Progenitor cell of endocrine pancreas (in vitro differentiated cells): ENCODE measurements around the gene GP1BB. TPM values are rescaled to one million over a fixed set of nuclear protein-coding genes. Genes with fewer than 3 reads are reported as not detected.

ENCODE experiments used
- DNase-seq: peaks from one replicate; pipeline ENCODE4 v3.0.0; 2021; ENCODE audit warnings: low spot score; ENCODE audit not compliant: unreplicated experiment
- H3K27ac Mint-ChIP-seq: 2 replicates; pipeline ENCODE4 v1.8.0; 2021; ENCODE audit warnings: mild to moderate bottlenecking, moderate library complexity, mixed read lengths
- H3K27me3 Mint-ChIP-seq: 2 replicates; pipeline ENCODE4 v1.8.0; 2021; ENCODE audit warnings: mixed read lengths
- H3K36me3 Mint-ChIP-seq: 2 replicates; pipeline ENCODE4 v1.8.0; 2022; ENCODE audit warnings: mixed read lengths; ENCODE audit not compliant: insufficient read depth
- H3K4me1 Mint-ChIP-seq: 2 replicates; pipeline ENCODE4 v1.8.0; 2021; ENCODE audit warnings: low read depth, mixed read lengths
- H3K4me3 Mint-ChIP-seq: 2 replicates; pipeline ENCODE4 v1.8.0; 2021; ENCODE audit warnings: low read depth, mild to moderate bottlenecking, moderate library complexity, mixed read lengths
- H3K9me3 Mint-ChIP-seq: 2 replicates; pipeline ENCODE4 v1.8.0; 2021; ENCODE audit warnings: low read depth, mixed read lengths
- CTCF ChIP-seq: fragments of 200-600 bp; sonication (generic); IDR thresholded peaks from one replicate; pipeline ENCODE4 v1.5.0; 2021; ENCODE audit warnings: antibody characterized with exemption, mild to moderate bottlenecking; ENCODE audit not compliant: unreplicated experiment
- total RNA-seq: library from RNA; stranded (reverse); gene quantifications from 2 replicates; pipeline ENCODE4 v1.2.1, GENCODE V29; 2021

Gene GP1BB
- total RNA-seq, 1 donor from 2014 or later = 7.7 TPM

- DNase-seq = no peak
- TF ChIP-seq CTCF = no peak
- no peak overlapping the region for H3K4me3 Mint-ChIP-seq
- H3K36me3 Mint-ChIP-seq = no peaks in the 10 kb centered on the region
- H3K4me1 Mint-ChIP-seq = peaks cover 16% of the 10 kb centered on the region
- H3K27ac Mint-ChIP-seq = no peak overlapping the region
- H3K27me3 Mint-ChIP-seq = peaks cover 6% of the 10 kb centered on the region
- no peaks in the 10 kb centered on the region for H3K9me3 Mint-ChIP-seq
Measured at GRCh38 chr22:19737846-19738663, 14.7 kb downstream of the GP1BB start.

GRCh38 chr22:19738664-19739447, 15.5 kb downstream of the GP1BB start:
- peaks cover 3% of the 10 kb centered on the region for H3K27me3 Mint-ChIP-seq
- peaks cover 16% of the 10 kb centered on the region for H3K4me1 Mint-ChIP-seq
- DNase-seq = no peak
- no peaks in the 10 kb centered on the region for H3K9me3 Mint-ChIP-seq
- H3K4me3 Mint-ChIP-seq = no peak overlapping the region
- no peak overlapping the region for H3K27ac Mint-ChIP-seq
- TF ChIP-seq CTCF = no peak
- H3K36me3 Mint-ChIP-seq = no peaks in the 10 kb centered on the region

GRCh38 chr22:19739448-19739895, 16.1 kb downstream of the GP1BB start:
- no peaks in the 10 kb centered on the region for H3K27me3 Mint-ChIP-seq
- peaks cover 16% of the 10 kb centered on the region for H3K4me1 Mint-ChIP-seq
- no peaks in the 10 kb centered on the region for H3K36me3 Mint-ChIP-seq
- no peak for DNase-seq
- TF ChIP-seq CTCF = no peak
- no peak overlapping the region for H3K27ac Mint-ChIP-seq
- no peaks in the 10 kb centered on the region for H3K9me3 Mint-ChIP-seq
- no peak overlapping the region for H3K4me3 Mint-ChIP-seq

GRCh38 chr22:19739911-19740449, 16.6 kb downstream of the GP1BB start:
- no peak overlapping the region for H3K27ac Mint-ChIP-seq
- no peaks in the 10 kb centered on the region for H3K27me3 Mint-ChIP-seq
- no peaks in the 10 kb centered on the region for H3K9me3 Mint-ChIP-seq
- H3K4me1 Mint-ChIP-seq = peaks cover 16% of the 10 kb centered on the region
- DNase-seq = no peak
- H3K4me3 Mint-ChIP-seq = no peak overlapping the region
- H3K36me3 Mint-ChIP-seq = no peaks in the 10 kb centered on the region
- TF ChIP-seq CTCF = no peak

GRCh38 chr22:19740586-19740985, 17.2 kb downstream of the GP1BB start:
- Mint-ChIP-seq H3K36me3 (no peaks in the 10 kb centered on the region), H3K4me3 (no peak overlapping the region), H3K27me3 (no peaks in the 10 kb centered on the region), H3K27ac (no peak overlapping the region), H3K4me1 (peaks cover 16% of the 10 kb centered on the region), H3K9me3 (no peaks in the 10 kb centered on the region)
- DNase-seq = no peak
- TF ChIP-seq CTCF = no peak
